Measurements from ENCODE around the gene TRPV6. TPM values are rescaled to one million over a fixed set of nuclear protein-coding genes. Genes with fewer than 3 reads are reported as not detected.

The TRPV6 gene
- total and polyA plus RNA-seq, 8 donors, result 1.1 to 8.5 (median 6.5) TPM

GRCh38 chr7:142896741-142897379 is 11.3 kb upstream of the TRPV6 start:
- Histone ChIP-seq H3K27me3 (no peaks in the 10 kb centered on the region), H3K4me3 (no peak overlapping the region), H3K4me1 (no peaks in the 10 kb centered on the region), H3K36me3 (no peaks in the 10 kb centered on the region), H3K27ac (no peak overlapping the region), H3K9me3 (no peaks in the 10 kb centered on the region)
- ATAC-seq, result no peak
- DNase-seq, result no peak
- TF ChIP-seq, protein P1, sequence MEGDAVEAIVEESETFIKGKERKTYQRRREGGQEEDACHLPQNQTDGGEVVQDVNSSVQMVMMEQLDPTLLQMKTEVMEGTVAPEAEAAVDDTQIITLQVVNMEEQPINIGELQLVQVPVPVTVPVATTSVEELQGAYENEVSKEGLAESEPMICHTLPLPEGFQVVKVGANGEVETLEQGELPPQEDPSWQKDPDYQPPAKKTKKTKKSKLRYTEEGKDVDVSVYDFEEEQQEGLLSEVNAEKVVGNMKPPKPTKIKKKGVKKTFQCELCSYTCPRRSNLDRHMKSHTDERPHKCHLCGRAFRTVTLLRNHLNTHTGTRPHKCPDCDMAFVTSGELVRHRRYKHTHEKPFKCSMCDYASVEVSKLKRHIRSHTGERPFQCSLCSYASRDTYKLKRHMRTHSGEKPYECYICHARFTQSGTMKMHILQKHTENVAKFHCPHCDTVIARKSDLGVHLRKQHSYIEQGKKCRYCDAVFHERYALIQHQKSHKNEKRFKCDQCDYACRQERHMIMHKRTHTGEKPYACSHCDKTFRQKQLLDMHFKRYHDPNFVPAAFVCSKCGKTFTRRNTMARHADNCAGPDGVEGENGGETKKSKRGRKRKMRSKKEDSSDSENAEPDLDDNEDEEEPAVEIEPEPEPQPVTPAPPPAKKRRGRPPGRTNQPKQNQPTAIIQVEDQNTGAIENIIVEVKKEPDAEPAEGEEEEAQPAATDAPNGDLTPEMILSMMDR (IDR thresholded peaks at IDR 0.05), result no peak
- intact Hi-C loops (cut with DNase I), result no loop called here

DNA sequence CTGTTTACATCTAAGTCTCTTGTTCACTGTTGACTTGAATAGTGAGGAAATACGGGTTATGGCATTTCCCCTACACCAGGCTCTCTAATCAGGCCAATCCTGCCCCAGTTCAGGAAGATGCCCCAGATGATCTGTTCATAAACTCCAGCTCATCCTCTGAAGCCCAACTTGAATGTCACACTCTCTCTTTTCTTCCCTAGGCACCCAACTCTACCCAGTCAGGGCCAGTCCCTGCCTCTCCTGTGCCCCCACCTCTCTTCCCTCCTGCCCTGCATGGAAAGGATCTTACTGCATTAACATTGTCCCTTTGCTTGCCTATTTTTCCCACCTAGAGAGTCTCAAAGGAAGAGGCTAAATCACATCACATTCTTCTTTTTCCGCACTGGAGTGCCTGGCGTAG is 10.6 kb upstream of the TRPV6 start:
- DNase-seq, result no peak
- Histone ChIP-seq H3K27me3 (no peaks in the 10 kb centered on the region), H3K9me3 (no peaks in the 10 kb centered on the region), H3K27ac (no peak overlapping the region), H3K4me1 (no peaks in the 10 kb centered on the region), H3K4me3 (no peak overlapping the region), H3K36me3 (no peaks in the 10 kb centered on the region)
- intact Hi-C loops (cut with DNase I), result no loop called here
- no peak for ATAC-seq
- TF ChIP-seq, protein P1 (IDR thresholded peaks at IDR 0.05), result no peak

DNA sequence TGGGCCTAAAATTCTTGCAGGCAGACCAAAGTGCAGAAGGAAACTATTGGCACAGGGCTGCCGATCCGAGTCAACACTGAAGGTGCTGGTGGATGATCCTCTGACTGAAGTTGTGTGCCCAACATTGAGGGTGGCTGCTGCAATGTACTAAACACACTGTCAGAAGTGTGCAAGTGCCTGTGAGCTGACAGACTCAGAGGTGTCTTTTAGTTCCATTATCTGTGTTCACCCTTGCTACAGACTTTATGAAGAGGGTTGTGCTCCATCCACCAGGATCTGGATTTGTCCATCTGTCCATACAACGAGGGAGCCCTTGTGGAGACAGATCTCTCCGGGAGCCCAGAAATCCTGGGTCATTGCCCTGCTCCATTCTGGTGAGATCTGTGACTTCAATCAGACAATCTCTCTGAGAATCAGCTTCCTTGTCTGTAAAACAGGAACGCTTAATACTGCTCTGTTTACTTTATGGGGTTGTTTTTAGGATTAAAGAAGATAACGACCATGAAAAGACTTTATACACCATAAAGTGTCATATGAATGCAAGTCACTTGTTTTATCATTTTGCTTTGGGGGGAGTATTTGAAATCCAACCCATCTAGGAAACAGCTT is 9.5 kb upstream of the TRPV6 start:
- no peak for ATAC-seq
- Histone ChIP-seq H3K27me3 (no peaks in the 10 kb centered on the region), H3K4me1 (no peaks in the 10 kb centered on the region), H3K36me3 (no peaks in the 10 kb centered on the region), H3K9me3 (no peaks in the 10 kb centered on the region), H3K27ac (no peak overlapping the region), H3K4me3 (no peak overlapping the region)
- TF ChIP-seq, protein P1 (IDR thresholded peaks at IDR 0.05), result no peak
- no peak for DNase-seq
- intact Hi-C loops (cut with DNase I), result no loop called here

GRCh38 chr7:142894112-142894984 is 8.8 kb upstream of the TRPV6 start:
- H3K4me1 ChIP-seq, result no peaks in the 10 kb centered on the region
- no peaks in the 10 kb centered on the region for H3K27me3 ChIP-seq
- TF ChIP-seq, protein P1 (IDR thresholded peaks at IDR 0.05), result no peak
- no peak for DNase-seq
- intact Hi-C loops (cut with DNase I), result no loop called here
- no peaks in the 10 kb centered on the region for H3K36me3 ChIP-seq
- H3K4me3 ChIP-seq, result no peak overlapping the region
- no peak for ATAC-seq
- no peaks in the 10 kb centered on the region for H3K9me3 ChIP-seq
- no peak overlapping the region for H3K27ac ChIP-seq

DNA sequence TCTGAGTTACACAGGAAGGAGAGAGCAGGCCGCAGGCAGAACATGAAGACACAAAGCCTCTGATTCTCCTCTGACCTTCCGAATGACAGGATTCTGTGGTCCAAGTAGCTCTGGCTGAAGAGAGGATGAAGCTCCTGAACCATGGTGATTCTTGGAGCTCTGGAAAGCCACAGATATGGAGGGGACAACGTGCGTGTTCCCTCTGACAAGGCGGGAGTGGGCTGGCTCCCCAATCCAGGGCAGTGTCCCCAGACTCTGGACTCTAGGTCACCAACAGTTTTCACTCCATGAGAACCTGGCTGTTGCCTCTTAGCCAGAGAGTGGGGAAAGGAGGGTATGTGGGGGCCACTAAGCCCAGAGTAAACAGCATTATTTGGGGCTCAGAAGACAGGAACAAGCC is 7.4 kb upstream of the TRPV6 start:
- H3K9me3 ChIP-seq, result no peaks in the 10 kb centered on the region
- H3K4me3 ChIP-seq, result no peak overlapping the region
- no peaks in the 10 kb centered on the region for H3K27me3 ChIP-seq
- H3K4me1 ChIP-seq, result no peaks in the 10 kb centered on the region
- DNase-seq (no peak), ATAC-seq (no peak)
- intact Hi-C loops (cut with DNase I), result no loop called here
- TF ChIP-seq, protein P1 (IDR thresholded peaks at IDR 0.05), result no peak
- no peaks in the 10 kb centered on the region for H3K36me3 ChIP-seq
- H3K27ac ChIP-seq, result no peak overlapping the region

Measured in left lung (tissue), 10 donors.